Psoas muscle (tissue), 8 donors: ENCODE results near the gene PYDC1. TPM values are rescaled to one million over a fixed set of nuclear protein-coding genes. Genes with fewer than 3 reads are reported as not detected.
A peak's percentile ranks its signal among the peaks of the same experiment; 100 is the strongest.

ENCODE experiments used
- ATAC-seq, 4 donors: fragments of 200-7000 bp; cut with Tn5 transposase; one replicate each; pipeline ENCODE4 v1.9.1; 2020; ENCODE audit warnings: moderate library complexity in 3 of 4, mild to moderate bottlenecking in 2 of 4
- DNase-seq, 2 donors: peaks; one replicate each; pipeline ENCODE4 v3.0.0-alpha.2; 2020
- H3K27ac ChIP-seq: fragments of 200-600 bp; one replicate; pipeline ENCODE4 v1.8.0; 2022
- H3K27me3 ChIP-seq, 3 donors: fragments of 200-600 bp in 1 of 3; one replicate each; pipeline versions ENCODE4 v1.6.1 to v1.8.0; 2013 to 2022; ENCODE audit warnings: low read length in 2 of 3, mild to moderate bottlenecking in 2 of 3, moderate library complexity in 1 of 3; ENCODE audit not compliant: insufficient read depth in 3 of 3
- H3K36me3 ChIP-seq, 2 donors: fragments of 200-600 bp in 1 of 2; one replicate each; pipeline versions ENCODE4 v1.6.1 to v1.8.0; 2013 to 2022; ENCODE audit warnings: low read depth in 1 of 2, mild to moderate bottlenecking in 1 of 2, moderate library complexity in 1 of 2; ENCODE audit not compliant: insufficient read depth in 1 of 2
- H3K4me1 ChIP-seq: fragments of 200-600 bp; one replicate; pipeline ENCODE4 v1.8.0; 2022
- H3K4me3 ChIP-seq: fragments of 200-600 bp; one replicate; pipeline ENCODE4 v1.8.0; 2022; ENCODE audit warnings: mild to moderate bottlenecking
- H3K9me3 ChIP-seq: fragments of 200-600 bp; one replicate; pipeline ENCODE4 v1.8.0; 2022
- CTCF ChIP-seq: fragments of 200-600 bp; IDR thresholded peaks from one replicate; pipeline ENCODE4 v1.8.0; 2022; ENCODE audit warnings: antibody characterized with exemption
- WGBS, 3 donors: extraction: QIAGEN DNeasy Blood & Tissue Kit; methylation state at CpG; one replicate each; pipeline versions ENCODE4 v1.1.6 to v1.1.7; 2013; 5-methylcytosine and 5-hydroxymethylcytosine counted together
- intact Hi-C, 2 donors: fragments of 100-400 bp; cut with DNase I; formaldehyde crosslinking; loops; one replicate each; pipeline versions ENCODE4 v1.11.0 to v1.14.2; 2022
- polyA plus RNA-seq, 3 donors: library from polyadenylated mRNA; stranded (reverse); fragments of 200-250 nt; gene quantifications; one replicate each; pipeline ENCODE4 v1.2.3, GENCODE V29; 2013
- total RNA-seq, 4 donors: library from RNA; stranded (reverse); fragmentation: NEBNext Ultra II Directional in 2 of 4; extraction: Animal tissue kit (Norgen Biotek cat#: 25700) in 2 of 4; gene quantifications; one replicate each; pipeline versions ENCODE4 v1.2.1 to v1.2.4, GENCODE V29; 2021 to 2023
- donor health status: healthy with polysubstance abuse.
- donor health status: DM: no; HTN: no; CAD: no; lungs with moderate emphysema.
- donor health status: Bipolar disorder and iron deficiency.
- donor health status: healthy.
- donor health status: DM: yes; HTN: yes; CAD: no.
- donor health status: DM: no; HTN: no; CAD: no.
- donor health status: DM: no; HTN: no; CAD: no.
- donor health status: DM: yes; HTN: yes; CAD: no.

PYDC1 gene
- total and polyA plus RNA-seq, 7 donors: not detected

- Histone ChIP-seq H3K27me3 (no peaks in the 10 kb centered on the region), H3K27ac (no peak overlapping the region), H3K36me3 (no peaks in the 10 kb centered on the region), H3K4me3 (no peak overlapping the region), H3K4me1 (no peaks in the 10 kb centered on the region), H3K9me3 (no peaks in the 10 kb centered on the region)
- WGBS, 3 donors: 81 to 89% (median 88%) methylated on average over 4 of the region's 4 CpGs
- ATAC-seq (no peak), DNase-seq (no peak)
- no peak for TF ChIP-seq CTCF
- intact Hi-C loops: no loop called here
Measured at GRCh38 chr16:31258366-31258765, 41.4 kb upstream of the PYDC1 start.

GRCh38 chr16:31256466-31256865 lies 39.5 kb upstream of the PYDC1 start:
- no peak for TF ChIP-seq CTCF
- intact Hi-C loops: no loop called here
- Histone ChIP-seq H3K4me3 (no peak overlapping the region), H3K27me3 (no peaks in the 10 kb centered on the region), H3K4me1 (no peaks in the 10 kb centered on the region), H3K9me3 (no peaks in the 10 kb centered on the region), H3K27ac (no peak overlapping the region), H3K36me3 (no peaks in the 10 kb centered on the region)
- DNase-seq (no peak), ATAC-seq (no peak)
- 63 to 72% (median 69%) methylated on average over 8 of the region's 8 CpGs for WGBS, 3 donors

GRCh38 chr16:31253642-31254045 lies 36.7 kb upstream of the PYDC1 start:
- DNase-seq (peak; percentile 30 to 63), ATAC-seq (peak; percentile 66 to 91 (median 80))
- Histone ChIP-seq H3K9me3 (no peaks in the 10 kb centered on the region), H3K4me3 (no peak overlapping the region), H3K27ac (no peak overlapping the region), H3K27me3 (no peaks in the 10 kb centered on the region), H3K4me1 (no peaks in the 10 kb centered on the region), H3K36me3 (no peaks in the 10 kb centered on the region)
- WGBS, 3 donors: 37 to 43% (median 43%) methylated on average over 5 of the region's 5 CpGs
- TF ChIP-seq CTCF: no peak
- intact Hi-C loops: no loop called here

GRCh38 chr16:31251435-31251834 lies 34.5 kb upstream of the PYDC1 start:
- intact Hi-C loops: no loop called here
- Histone ChIP-seq H3K27me3 (peaks cover 0 to under 1% (median 0%) of the 10 kb centered on the region in 3 donors), H3K4me3 (no peak overlapping the region), H3K36me3 (no peaks in the 10 kb centered on the region), H3K4me1 (no peaks in the 10 kb centered on the region), H3K27ac (no peak overlapping the region), H3K9me3 (no peaks in the 10 kb centered on the region)
- DNase-seq (no peak), ATAC-seq (no peak)
- 94% methylated on average over 5 of the region's 5 CpGs for WGBS, 3 donors
- TF ChIP-seq CTCF: no peak

- no peak overlapping the region for H3K27ac ChIP-seq
- peaks cover 0 to 3% (median 0%) of the 10 kb centered on the region in 3 donors for H3K27me3 ChIP-seq
- DNase-seq (no peak), ATAC-seq (no peak)
- WGBS, 3 donors: 77 to 85% (median 80%) methylated on average over 7 of the region's 7 CpGs
- no peaks in the 10 kb centered on the region for H3K4me1 ChIP-seq
- TF ChIP-seq CTCF: no peak
- no peaks in the 10 kb centered on the region for H3K36me3 ChIP-seq
- H3K4me3 ChIP-seq: no peak overlapping the region
- intact Hi-C loops: no loop called here
- H3K9me3 ChIP-seq: no peaks in the 10 kb centered on the region
Measured at GRCh38 chr16:31250782-31251384, 33.9 kb upstream of the PYDC1 start.
